Right lung (tissue), 5 donors: ENCODE data around the gene ZFP36L2. TPM values are rescaled to one million over a fixed set of nuclear protein-coding genes. Genes with fewer than 3 reads are reported as not detected.

ENCODE experiments used
- DNase-seq, 2 donors: peaks; one replicate each; pipeline ENCODE4 v3.0.0-alpha.2; 2013
- polyA plus RNA-seq, 5 donors: library from polyadenylated mRNA; unstranded; fragments of 120-200 nt; gene quantifications; one replicate each; pipeline versions ENCODE4 v1.2.1 to v1.2.3, GENCODE V29; 2013; ENCODE audit warnings: inconsistent platforms in 1 of 5, low replicate concordance in 1 of 5; ENCODE audit not compliant: insufficient read length in 5 of 5, insufficient read depth in 1 of 5

The ZFP36L2 gene
- polyA plus RNA-seq, 5 donors, result 92.3 to 126 (median 102) TPM

- no peak for DNase-seq
Observed at GRCh38 chr2:43254331-43254730, 27.9 kb upstream of the ZFP36L2 start.

- peak; percentile 57 to 73 for DNase-seq
Observed at GRCh38 chr2:43251171-43251731, 24.8 kb upstream of the ZFP36L2 start.

- no peak for DNase-seq
Observed at GRCh38 chr2:43250015-43250414, 23.6 kb upstream of the ZFP36L2 start.

GRCh38 chr2:43248621-43249020 is 22.2 kb upstream of the ZFP36L2 start:
- DNase-seq, result no peak

- no peak for DNase-seq
Observed at GRCh38 chr2:43246641-43247040, 20.2 kb upstream of the ZFP36L2 start.

- no peak for DNase-seq
Observed at GRCh38 chr2:43241558-43241957, 15.2 kb upstream of the ZFP36L2 start.

GRCh38 chr2:43240766-43241150 is 14.4 kb upstream of the ZFP36L2 start:
- DNase-seq, result no peak

GRCh38 chr2:43239981-43240765 is 13.8 kb upstream of the ZFP36L2 start:
- no peak for DNase-seq

GRCh38 chr2:43238813-43239212 is 12.4 kb upstream of the ZFP36L2 start:
- no peak for DNase-seq

GRCh38 chr2:43238176-43238575 is 11.8 kb upstream of the ZFP36L2 start:
- no peak for DNase-seq

GRCh38 chr2:43233218-43234212 is 7.1 kb upstream of the ZFP36L2 start:
- no peak for DNase-seq

- DNase-seq, result no peak
Observed at GRCh38 chr2:43230951-43231827, 4.8 kb upstream of the ZFP36L2 start.

- DNase-seq, result no peak
Observed at GRCh38 chr2:43230351-43230885, 4.0 kb upstream of the ZFP36L2 start.

GRCh38 chr2:43228756-43229659 is 2.6 kb upstream of the ZFP36L2 start:
- DNase-seq, result no peak

GRCh38 chr2:43228321-43228751 is 1.9 kb upstream of the ZFP36L2 start:
- no peak for DNase-seq

GRCh38 chr2:43227830-43228281 is 1.4 kb upstream of the ZFP36L2 start:
- DNase-seq, result no peak

GRCh38 chr2:43226955-43227829 is 786 bp upstream of the ZFP36L2 start:
- DNase-seq, result peak; percentile 93 to 95

- no peak for DNase-seq
Observed at GRCh38 chr2:43225788-43226557, 433 bp downstream of the ZFP36L2 start.
